Loucy (cell line): ENCODE data around the gene SORBS1.

Experiments
- H2AFZ ChIP-seq: fragments of 200-600 bp; sonication (generic); 2 replicates; pipeline ENCODE4 v1.6.0; 2016; ENCODE audit warnings: antibody characterized with exemption, mild to moderate bottlenecking, low read length, moderate library complexity
- H3F3A ChIP-seq: fragments of 200-600 bp; 2 replicates; pipeline ENCODE4 v1.6.0; 2016; ENCODE audit warnings: antibody characterized with exemption, low read depth, mild to moderate bottlenecking
- H3K27me3 ChIP-seq: fragments of 200-600 bp; sonication (generic); 2 replicates; pipeline ENCODE4 v1.6.1; 2014; ENCODE audit warnings: low read length, mild to moderate bottlenecking; ENCODE audit not compliant: insufficient read depth, poor library complexity, severe bottlenecking
- H3K36me3 ChIP-seq: fragments of 200-600 bp; sonication (generic); 2 replicates; pipeline ENCODE4 v1.6.1; 2016; ENCODE audit warnings: low read length; ENCODE audit not compliant: insufficient read depth
- H3K4me1 ChIP-seq: fragments of 200-600 bp; sonication (generic); 2 replicates; pipeline ENCODE4 v1.5.1; 2014; ENCODE audit warnings: low read length, mild to moderate bottlenecking; ENCODE audit not compliant: insufficient read depth, poor library complexity, severe bottlenecking
- H3K4me2 ChIP-seq: fragments of 200-600 bp; sonication (generic); 2 replicates; pipeline ENCODE4 v1.6.0; 2014; ENCODE audit warnings: antibody characterized with exemption, low read length, low read depth, mild to moderate bottlenecking; ENCODE audit not compliant: poor library complexity, severe bottlenecking
- H3K4me3 ChIP-seq: fragments of 200-600 bp; sonication (generic); 2 replicates; pipeline ENCODE4 v1.5.1; 2014; ENCODE audit warnings: low read length, mild to moderate bottlenecking, mixed read lengths; ENCODE audit not compliant: poor library complexity, severe bottlenecking
- H3K79me2 ChIP-seq: fragments of 200-600 bp; sonication (generic); 2 replicates; pipeline ENCODE4 v1.6.1; 2014; ENCODE audit warnings: low read length; ENCODE audit not compliant: insufficient read depth
- H3K9ac ChIP-seq: fragments of 200-600 bp; sonication (generic); 2 replicates; pipeline ENCODE4 v1.6.0; 2014; ENCODE audit warnings: mild to moderate bottlenecking, low read depth, low read length, moderate library complexity; ENCODE audit not compliant: poor library complexity, severe bottlenecking
- H3K9me2 ChIP-seq: fragments of 200-600 bp; sonication (generic); replicated peaks from 2 replicates; pipeline ENCODE4 v1.6.1; 2016; ENCODE audit warnings: low read depth, low read length, mixed read lengths
- H3K9me3 ChIP-seq: fragments of 200-600 bp; sonication (generic); 2 replicates; pipeline ENCODE4 v1.6.1; 2014; ENCODE audit warnings: mild to moderate bottlenecking, antibody characterized with exemption, low read length, low read depth; ENCODE audit not compliant: insufficient read depth
- H4K20me1 ChIP-seq: fragments of 200-600 bp; sonication (generic); 2 replicates; pipeline ENCODE4 v1.6.0; 2014; ENCODE audit warnings: antibody characterized with exemption, low read length, mild to moderate bottlenecking; ENCODE audit not compliant: insufficient read depth, poor library complexity, severe bottlenecking
- EZH2phosphoT487 ChIP-seq: fragments of 200-600 bp; IDR thresholded peaks from 2 replicates; pipeline ENCODE4 v1.6.1; 2018; ENCODE audit warnings: antibody characterized with exemption, mild to moderate bottlenecking, moderate library complexity, borderline replicate concordance
- TF ChIP-seq, protein P1 (sequence below): fragments of 200-600 bp; sonication (generic); conservative IDR thresholded peaks from 2 replicates; pipeline ENCODE4 v1.5.1; 2014; ENCODE audit warnings: mild to moderate bottlenecking, antibody characterized with exemption, low read length

Gene SORBS1

DNA sequence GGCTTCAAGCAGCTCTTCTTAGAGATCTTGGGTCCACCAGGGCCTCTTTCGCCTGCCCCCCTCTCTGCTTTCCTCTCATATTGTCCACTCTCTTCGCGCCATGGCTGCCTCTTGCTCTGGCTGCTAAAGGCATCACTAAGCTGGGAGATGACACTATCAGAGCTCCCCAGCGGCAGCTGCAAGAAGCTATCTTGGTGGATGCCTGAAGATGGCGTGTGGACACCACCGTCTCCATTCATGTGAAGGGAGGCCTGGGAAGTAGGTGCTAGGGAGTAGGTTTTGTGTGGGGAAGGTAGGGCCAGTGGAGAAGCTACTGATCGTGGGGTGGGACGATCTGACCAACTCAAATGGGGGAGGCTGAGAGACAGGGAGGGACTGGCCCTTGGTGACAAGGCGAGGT, 224.5 kb downstream of the SORBS1 start:
- no peak for TF ChIP-seq EZH2phosphoT487
- TF ChIP-seq, protein P1, sequence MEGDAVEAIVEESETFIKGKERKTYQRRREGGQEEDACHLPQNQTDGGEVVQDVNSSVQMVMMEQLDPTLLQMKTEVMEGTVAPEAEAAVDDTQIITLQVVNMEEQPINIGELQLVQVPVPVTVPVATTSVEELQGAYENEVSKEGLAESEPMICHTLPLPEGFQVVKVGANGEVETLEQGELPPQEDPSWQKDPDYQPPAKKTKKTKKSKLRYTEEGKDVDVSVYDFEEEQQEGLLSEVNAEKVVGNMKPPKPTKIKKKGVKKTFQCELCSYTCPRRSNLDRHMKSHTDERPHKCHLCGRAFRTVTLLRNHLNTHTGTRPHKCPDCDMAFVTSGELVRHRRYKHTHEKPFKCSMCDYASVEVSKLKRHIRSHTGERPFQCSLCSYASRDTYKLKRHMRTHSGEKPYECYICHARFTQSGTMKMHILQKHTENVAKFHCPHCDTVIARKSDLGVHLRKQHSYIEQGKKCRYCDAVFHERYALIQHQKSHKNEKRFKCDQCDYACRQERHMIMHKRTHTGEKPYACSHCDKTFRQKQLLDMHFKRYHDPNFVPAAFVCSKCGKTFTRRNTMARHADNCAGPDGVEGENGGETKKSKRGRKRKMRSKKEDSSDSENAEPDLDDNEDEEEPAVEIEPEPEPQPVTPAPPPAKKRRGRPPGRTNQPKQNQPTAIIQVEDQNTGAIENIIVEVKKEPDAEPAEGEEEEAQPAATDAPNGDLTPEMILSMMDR, result no peak
- H3K27me3 ChIP-seq, result no peaks in the 10 kb centered on the region

DNA sequence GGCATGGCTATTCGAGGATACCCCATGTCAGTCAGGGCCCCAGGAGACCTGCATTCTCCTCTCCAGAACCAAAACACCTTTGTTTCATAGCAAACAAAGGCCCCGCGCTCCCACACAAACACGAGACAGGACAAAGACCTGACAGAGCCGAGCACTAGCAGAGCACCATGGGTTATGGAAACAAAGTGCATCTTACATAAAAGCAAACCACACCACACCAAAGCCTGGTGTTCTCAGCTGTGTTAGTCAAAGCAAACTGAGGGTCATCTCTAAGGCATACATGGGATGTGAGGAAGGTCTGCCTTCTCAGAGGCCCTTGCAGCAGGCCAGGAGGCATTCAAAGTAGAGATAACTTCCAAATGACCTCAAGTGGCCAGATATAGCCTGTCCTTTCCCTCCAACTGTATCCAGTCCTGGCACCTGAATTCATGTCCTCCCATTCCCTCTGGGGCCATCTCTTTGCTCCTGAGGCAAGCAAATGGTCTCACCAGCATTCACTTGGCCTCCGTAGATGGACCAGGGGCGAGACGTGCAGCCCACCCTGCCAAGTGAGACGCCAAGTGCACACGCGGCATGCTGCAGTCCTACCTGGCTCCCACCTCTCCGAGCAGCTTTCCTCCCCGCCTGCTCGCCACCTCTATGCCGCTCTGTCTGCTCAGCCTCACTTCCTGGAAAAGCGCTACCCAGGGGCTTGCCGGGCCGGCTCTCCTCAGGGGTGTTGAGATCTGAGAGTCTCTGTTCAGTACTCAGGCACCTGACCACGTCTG, 225.1 kb downstream of the SORBS1 start:
- Histone ChIP-seq H3K36me3 (no peaks in the 10 kb centered on the region), H3K9me2 (no peaks in the 10 kb centered on the region), H3K4me3 (no peak overlapping the region), H3F3A (no peaks in the 10 kb centered on the region), H2AFZ (no peak overlapping the region), H3K79me2 (no peaks in the 10 kb centered on the region), H4K20me1 (no peaks in the 10 kb centered on the region), H3K9me3 (no peaks in the 10 kb centered on the region), H3K27me3 (no peaks in the 10 kb centered on the region), H3K4me1 (peaks cover 12% of the 10 kb centered on the region), H3K4me2 (no peak overlapping the region), H3K9ac (no peak overlapping the region)
- TF ChIP-seq, protein P1, result no peak

More for the DNA sequence above, 224.5 kb downstream of the SORBS1 start:
- Histone ChIP-seq H3K9ac (no peak overlapping the region), H3F3A (no peaks in the 10 kb centered on the region), H3K79me2 (no peaks in the 10 kb centered on the region), H3K36me3 (no peaks in the 10 kb centered on the region), H3K9me2 (no peaks in the 10 kb centered on the region), H3K4me2 (no peak overlapping the region), H3K4me3 (no peak overlapping the region), H3K4me1 (peaks cover 12% of the 10 kb centered on the region), H3K9me3 (no peaks in the 10 kb centered on the region), H2AFZ (no peak overlapping the region), H4K20me1 (no peaks in the 10 kb centered on the region)

DNA sequence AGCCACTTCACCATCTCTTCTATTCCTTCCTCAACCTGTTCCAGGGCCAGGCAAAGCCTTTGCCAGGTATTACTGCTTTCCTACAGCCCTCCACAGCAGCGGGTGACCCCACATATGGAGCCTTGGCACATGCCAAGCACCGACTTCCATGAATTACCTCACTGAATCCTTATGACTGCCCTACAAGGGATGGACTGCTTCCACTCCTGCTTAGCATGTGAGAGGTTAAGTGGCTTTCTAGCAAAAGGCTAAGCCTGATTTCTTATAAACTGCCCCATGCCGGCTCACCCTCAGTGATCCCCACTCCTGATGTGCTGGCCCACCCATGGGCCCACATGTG, 226.4 kb downstream of the SORBS1 start:
- no peaks in the 10 kb centered on the region for H3K79me2 ChIP-seq
- H3K9ac ChIP-seq, result no peak overlapping the region
- no peaks in the 10 kb centered on the region for H3K27me3 ChIP-seq
- no peaks in the 10 kb centered on the region for H3K36me3 ChIP-seq
- H4K20me1 ChIP-seq, result no peaks in the 10 kb centered on the region
- no peaks in the 10 kb centered on the region for H3K9me2 ChIP-seq
- peaks cover 17% of the 10 kb centered on the region for H3K4me1 ChIP-seq
- H3K4me3 ChIP-seq, result no peak overlapping the region
- H3K4me2 ChIP-seq, result peak overlapping the region; percentile 19
- no peaks in the 10 kb centered on the region for H3K9me3 ChIP-seq
- no peak overlapping the region for H2AFZ ChIP-seq
- TF ChIP-seq EZH2phosphoT487, result no peak
- TF ChIP-seq, protein P1, result no peak
- H3F3A ChIP-seq, result no peaks in the 10 kb centered on the region
